ENCODE results near the gene CCDC172.
A peak's percentile ranks its signal among the peaks of the same experiment; 100 is the strongest.

The CCDC172 gene

GRCh38 chr10:116296291-116296721, 27.9 kb upstream of the CCDC172 start:
- H2BK5ac ChIP-seq (ENCODE audit: low read depth, low read length, poor library complexity): no peak overlapping the region
- peaks cover 3% of the 10 kb centered on the region for H3K79me1 ChIP-seq (ENCODE audit: low read length)
- no peak overlapping the region for H3K18ac ChIP-seq (ENCODE audit: low read length)
- H4K8ac ChIP-seq (ENCODE audit: low read depth, low read length): no peak overlapping the region
- H4K91ac ChIP-seq (ENCODE audit: low read depth, low read length): no peak overlapping the region
- H2AFZ ChIP-seq (ENCODE audit: insufficient read depth, low read length, poor library complexity): no peak overlapping the region
- no peaks in the 10 kb centered on the region for H3K27me3 ChIP-seq (ENCODE audit: insufficient read depth, low read length)
- peak overlapping the region; percentile 90 for H3K27ac ChIP-seq (ENCODE audit: low read depth, low read length)
- H3K4me1 ChIP-seq (ENCODE audit: control insufficient read depth in 1 of 2, insufficient read depth in 2 of 2, low read length in 2 of 2): peaks cover 0 to 5% of the 10 kb centered on the region in 2 experiments
- H2BK12ac ChIP-seq (ENCODE audit: low read length): no peak overlapping the region
- no peaks in the 10 kb centered on the region for H3K9me3 ChIP-seq (ENCODE audit: insufficient read depth, low read depth, low read length)
- H3K14ac ChIP-seq (ENCODE audit: low read length): no peak overlapping the region
- no peak overlapping the region for H3K9ac ChIP-seq (ENCODE audit: low read length)
- no peaks in the 10 kb centered on the region for H3K36me3 ChIP-seq (ENCODE audit: control insufficient read depth in 1 of 2, insufficient read depth in 2 of 2, low read length in 2 of 2)
- H3K79me2 ChIP-seq (ENCODE audit: control insufficient read depth, insufficient read depth, low read length, poor library complexity): no peaks in the 10 kb centered on the region
- DNase-seq: no peak
- H3K4me3 ChIP-seq (ENCODE audit: low read depth, low read length): no peak overlapping the region
- WGBS (ENCODE audit: extremely low coverage, insufficient coverage, insufficient read length): no CpG with 5 or more reads among the region's 7 CpGs
- H3K4ac ChIP-seq (ENCODE audit: low read depth, low read length): no peak overlapping the region
- no peak overlapping the region for H2BK120ac ChIP-seq (ENCODE audit: insufficient read depth, low read length, poor library complexity)
- H3K23ac ChIP-seq (ENCODE audit: low read length): no peak overlapping the region
- H2AK5ac ChIP-seq (ENCODE audit: low read length): no peak overlapping the region
- H4K12ac ChIP-seq (ENCODE audit: low read depth, low read length): no peak overlapping the region
- H3K4me2 ChIP-seq (ENCODE audit: low read length): peak overlapping the region; percentile 2

- H3K4ac ChIP-seq (ENCODE audit: low read depth, low read length): no peak overlapping the region
- H3K4me1 ChIP-seq (ENCODE audit: control insufficient read depth in 1 of 2, insufficient read depth in 2 of 2, low read length in 2 of 2): peaks cover 0 to 5% of the 10 kb centered on the region in 2 experiments
- no peak overlapping the region for H2AK5ac ChIP-seq (ENCODE audit: low read length)
- no peak overlapping the region for H3K4me2 ChIP-seq (ENCODE audit: low read length)
- no peaks in the 10 kb centered on the region for H3K9me3 ChIP-seq (ENCODE audit: insufficient read depth, low read depth, low read length)
- no peak overlapping the region for H3K18ac ChIP-seq (ENCODE audit: low read length)
- H3K9ac ChIP-seq (ENCODE audit: low read length): no peak overlapping the region
- no peaks in the 10 kb centered on the region for H3K36me3 ChIP-seq (ENCODE audit: control insufficient read depth in 1 of 2, insufficient read depth in 2 of 2, low read length in 2 of 2)
- H2AFZ ChIP-seq (ENCODE audit: insufficient read depth, low read length, poor library complexity): no peak overlapping the region
- no peak overlapping the region for H3K23ac ChIP-seq (ENCODE audit: low read length)
- no peak overlapping the region for H4K8ac ChIP-seq (ENCODE audit: low read depth, low read length)
- H3K27ac ChIP-seq (ENCODE audit: low read depth, low read length): no peak overlapping the region
- H2BK5ac ChIP-seq (ENCODE audit: low read depth, low read length, poor library complexity): no peak overlapping the region
- H2BK120ac ChIP-seq (ENCODE audit: insufficient read depth, low read length, poor library complexity): no peak overlapping the region
- no peak for DNase-seq
- no CpG with 5 or more reads among the region's 3 CpGs for WGBS (ENCODE audit: extremely low coverage, insufficient coverage, insufficient read length)
- H2BK12ac ChIP-seq (ENCODE audit: low read length): no peak overlapping the region
- H3K27me3 ChIP-seq (ENCODE audit: insufficient read depth, low read length): no peaks in the 10 kb centered on the region
- H4K12ac ChIP-seq (ENCODE audit: low read depth, low read length): no peak overlapping the region
- no peaks in the 10 kb centered on the region for H3K79me2 ChIP-seq (ENCODE audit: control insufficient read depth, insufficient read depth, low read length, poor library complexity)
- no peak overlapping the region for H3K4me3 ChIP-seq (ENCODE audit: low read depth, low read length)
- H3K14ac ChIP-seq (ENCODE audit: low read length): no peak overlapping the region
- H3K79me1 ChIP-seq (ENCODE audit: low read length): peaks cover 3% of the 10 kb centered on the region
- H4K91ac ChIP-seq (ENCODE audit: low read depth, low read length): no peak overlapping the region
Measured at GRCh38 chr10:116298586-116298985, 25.7 kb upstream of the CCDC172 start.

- Histone ChIP-seq H3K4me3 (ENCODE audit: low read depth, low read length) (no peak overlapping the region), H4K8ac (ENCODE audit: low read depth, low read length) (no peak overlapping the region), H3K27ac (ENCODE audit: low read depth, low read length) (no peak overlapping the region), H3K14ac (ENCODE audit: low read length) (no peak overlapping the region), H3K4ac (ENCODE audit: low read depth, low read length) (no peak overlapping the region), H2BK120ac (ENCODE audit: insufficient read depth, low read length, poor library complexity) (no peak overlapping the region), H4K91ac (ENCODE audit: low read depth, low read length) (no peak overlapping the region), H3K36me3 (ENCODE audit: control insufficient read depth in 1 of 2, insufficient read depth in 2 of 2, low read length in 2 of 2) (no peaks in the 10 kb centered on the region), H3K79me2 (ENCODE audit: control insufficient read depth, insufficient read depth, low read length, poor library complexity) (no peaks in the 10 kb centered on the region), H3K27me3 (ENCODE audit: insufficient read depth, low read length) (no peaks in the 10 kb centered on the region), H3K9me3 (ENCODE audit: insufficient read depth, low read depth, low read length) (no peaks in the 10 kb centered on the region), H3K18ac (ENCODE audit: low read length) (no peak overlapping the region), H3K23ac (ENCODE audit: low read length) (no peak overlapping the region), H3K4me2 (ENCODE audit: low read length) (no peak overlapping the region), H2AFZ (ENCODE audit: insufficient read depth, low read length, poor library complexity) (no peak overlapping the region), H3K79me1 (ENCODE audit: low read length) (peaks cover 3% of the 10 kb centered on the region), H3K4me1 (ENCODE audit: control insufficient read depth in 1 of 2, insufficient read depth in 2 of 2, low read length in 2 of 2) (peaks cover 0 to 5% of the 10 kb centered on the region in 2 experiments), H2BK5ac (ENCODE audit: low read depth, low read length, poor library complexity) (no peak overlapping the region), H4K12ac (ENCODE audit: low read depth, low read length) (no peak overlapping the region), H3K9ac (ENCODE audit: low read length) (no peak overlapping the region), H2BK12ac (ENCODE audit: low read length) (no peak overlapping the region), H2AK5ac (ENCODE audit: low read length) (no peak overlapping the region)
- no peak for DNase-seq
- WGBS (ENCODE audit: extremely low coverage, insufficient coverage, insufficient read length): no CpG with 5 or more reads among the region's 1 CpG
Measured at GRCh38 chr10:116300542-116300941, 23.7 kb upstream of the CCDC172 start.

GRCh38 chr10:116304923-116305322, 19.3 kb upstream of the CCDC172 start:
- Histone ChIP-seq H2BK12ac (ENCODE audit: low read length) (no peak overlapping the region), H2AK5ac (ENCODE audit: low read length) (no peak overlapping the region), H3K23ac (ENCODE audit: low read length) (no peak overlapping the region), H4K12ac (ENCODE audit: low read depth, low read length) (no peak overlapping the region), H4K8ac (ENCODE audit: low read depth, low read length) (no peak overlapping the region), H4K91ac (ENCODE audit: low read depth, low read length) (no peak overlapping the region), H3K79me1 (ENCODE audit: low read length) (no peaks in the 10 kb centered on the region), H3K18ac (ENCODE audit: low read length) (no peak overlapping the region), H3K4me2 (ENCODE audit: low read length) (no peak overlapping the region), H3K79me2 (ENCODE audit: control insufficient read depth, insufficient read depth, low read length, poor library complexity) (no peaks in the 10 kb centered on the region), H3K27me3 (ENCODE audit: insufficient read depth, low read length) (no peaks in the 10 kb centered on the region), H3K14ac (ENCODE audit: low read length) (no peak overlapping the region), H3K9me3 (ENCODE audit: insufficient read depth, low read depth, low read length) (no peaks in the 10 kb centered on the region), H3K36me3 (ENCODE audit: control insufficient read depth in 1 of 2, insufficient read depth in 2 of 2, low read length in 2 of 2) (no peaks in the 10 kb centered on the region), H2BK120ac (ENCODE audit: insufficient read depth, low read length, poor library complexity) (no peak overlapping the region), H2BK5ac (ENCODE audit: low read depth, low read length, poor library complexity) (no peak overlapping the region), H3K27ac (ENCODE audit: low read depth, low read length) (no peak overlapping the region), H2AFZ (ENCODE audit: insufficient read depth, low read length, poor library complexity) (no peak overlapping the region), H3K4me1 (ENCODE audit: control insufficient read depth in 1 of 2, insufficient read depth in 2 of 2, low read length in 2 of 2) (no peaks in the 10 kb centered on the region), H3K4ac (ENCODE audit: low read depth, low read length) (no peak overlapping the region), H3K9ac (ENCODE audit: low read length) (no peak overlapping the region), H3K4me3 (ENCODE audit: low read depth, low read length) (no peak overlapping the region)
- no CpG with 5 or more reads among the region's 1 CpG for WGBS (ENCODE audit: extremely low coverage, insufficient coverage, insufficient read length)
- DNase-seq: no peak
